ENCODE data around the gene MYB. TPM values are rescaled to one million over a fixed set of nuclear protein-coding genes. Genes with fewer than 3 reads are reported as not detected.

Gene MYB
- 0.63 to 1.0 TPM (median 0.74 TPM) in 5 replicates for total RNA-seq (2022; extraction: Qiagen RNA extraction; ENCODE audit: low read depth)

GRCh38 chr6:135180542-135181332 is at the start of gene MYB:
MYB (plus strand) TSS chr6:135181308; CDS start chr6:135181514, 206 bp downstream.

Other genes starting within 250 kb of the MYB start
- gene ALDH8A1, start 231.2 kb upstream of the MYB start, total RNA-seq (2022; extraction: Qiagen RNA extraction; ENCODE audit: low read depth), result 0.06 to 0.30 TPM (median 0.18 TPM) in 5 replicates
- gene HBS1L, start 126.5 kb upstream of the MYB start, total RNA-seq (2022; extraction: Qiagen RNA extraction; ENCODE audit: low read depth), result 27.7 to 38.6 TPM (median 34.9 TPM) in 5 replicates

Data from A549 treated with DMSO at 1 μM for 4 hours (cell line).